Neural progenitor cell (in vitro differentiated cells): ENCODE measurements around the gene FHOD3. TPM values are rescaled to one million over a fixed set of nuclear protein-coding genes. Genes with fewer than 3 reads are reported as not detected.

ENCODE experiments used
- DNase-seq: peaks from one replicate; pipeline ENCODE4 v3.0.0-alpha.2; 2016; ENCODE audit warnings: low spot score
- H2AFZ ChIP-seq: fragments of 200-600 bp; sonication (generic); replicated peaks from 2 replicates; pipeline ENCODE4 v1.6.1; 2016; ENCODE audit warnings: antibody characterized with exemption
- H3F3A ChIP-seq: fragments of 200-600 bp; sonication (generic); 2 replicates; pipeline ENCODE4 v1.6.1; 2016; ENCODE audit warnings: antibody characterized with exemption, low read depth
- H3K27ac ChIP-seq: fragments of 200-600 bp; sonication (generic); 2 replicates; pipeline ENCODE4 v1.5.1; 2016; ENCODE audit warnings: mild to moderate bottlenecking
- H3K27me3 ChIP-seq: fragments of 200-600 bp; sonication (generic); 2 replicates; pipeline ENCODE4 v1.6.1; 2016; ENCODE audit warnings: mild to moderate bottlenecking, moderate library complexity
- H3K36me3 ChIP-seq: fragments of 200-600 bp; sonication (generic); 2 replicates; pipeline ENCODE4 v1.5.1; 2016
- H3K4me1 ChIP-seq: fragments of 200-600 bp; sonication (generic); 2 replicates; pipeline ENCODE4 v1.6.1; 2016; ENCODE audit warnings: mixed run types
- H3K4me2 ChIP-seq: fragments of 200-600 bp; sonication (generic); 2 replicates; pipeline ENCODE4 v1.6.1; 2016
- H3K4me3 ChIP-seq: fragments of 200-600 bp; sonication (generic); 2 replicates; pipeline ENCODE4 v1.5.1; 2016
- H3K79me2 ChIP-seq: fragments of 200-600 bp; sonication (generic); 2 replicates; pipeline ENCODE4 v1.6.1; 2016; ENCODE audit warnings: low read depth
- H3K9ac ChIP-seq: fragments of 200-600 bp; sonication (generic); 2 replicates; pipeline ENCODE4 v1.6.1; 2016
- H3K9me3 ChIP-seq: fragments of 200-600 bp; sonication (generic); 2 replicates; pipeline ENCODE4 v1.5.1; 2016; ENCODE audit warnings: low read depth
- H4K20me1 ChIP-seq: fragments of 200-600 bp; sonication (generic); 2 replicates; pipeline ENCODE4 v1.6.1; 2016; ENCODE audit warnings: low read depth
- H3K27ac Mint-ChIP-seq: 3 replicates; pipeline ENCODE4 v1.8.0; 2021; ENCODE audit warnings: mixed read lengths
- H3K27me3 Mint-ChIP-seq: 2 replicates; pipeline ENCODE4 v1.8.0; 2022; ENCODE audit warnings: low read depth, mild to moderate bottlenecking, inconsistent platforms, moderate library complexity, mixed read lengths; ENCODE audit not compliant: insufficient read depth
- H3K36me3 Mint-ChIP-seq: 3 replicates; pipeline ENCODE4 v1.8.0; 2021; ENCODE audit warnings: mixed read lengths
- H3K4me1 Mint-ChIP-seq: 3 replicates; pipeline ENCODE4 v1.8.0; 2021; ENCODE audit warnings: mixed read lengths
- H3K4me3 Mint-ChIP-seq: 3 replicates; pipeline ENCODE4 v1.8.0; 2021; ENCODE audit warnings: mild to moderate bottlenecking, moderate library complexity, mixed read lengths
- H3K9me3 Mint-ChIP-seq: 3 replicates; pipeline ENCODE4 v1.8.0; 2020; ENCODE audit warnings: mixed read lengths
- EZH2 ChIP-seq: fragments of 200-600 bp; sonication (generic); IDR thresholded peaks from 2 replicates; pipeline ENCODE4 v1.6.1; 2017; ENCODE audit warnings: antibody characterized with exemption, mild to moderate bottlenecking, moderate library complexity
- EZH2phosphoT487 ChIP-seq: fragments of 200-600 bp; sonication (generic); IDR thresholded peaks from 2 replicates; pipeline ENCODE4 v1.6.1; 2017; ENCODE audit warnings: antibody characterized with exemption
- total RNA-seq: library from RNA; depleted of rRNA; stranded (reverse); fragments of >200 nt; gene quantifications from 2 replicates; pipeline ENCODE4 v1.2.3, GENCODE V29; 2015; ENCODE audit warnings: low replicate concordance
- TF ChIP-seq, protein P1 (sequence below): fragments of 200-600 bp; sonication (generic); IDR thresholded peaks from 2 replicates; pipeline ENCODE4 v1.5.1; 2017; ENCODE audit warnings: antibody characterized with exemption, mild to moderate bottlenecking

FHOD3 gene
- total RNA-seq, 1 donor from 2014 or later, result 69.7 TPM

DNA sequence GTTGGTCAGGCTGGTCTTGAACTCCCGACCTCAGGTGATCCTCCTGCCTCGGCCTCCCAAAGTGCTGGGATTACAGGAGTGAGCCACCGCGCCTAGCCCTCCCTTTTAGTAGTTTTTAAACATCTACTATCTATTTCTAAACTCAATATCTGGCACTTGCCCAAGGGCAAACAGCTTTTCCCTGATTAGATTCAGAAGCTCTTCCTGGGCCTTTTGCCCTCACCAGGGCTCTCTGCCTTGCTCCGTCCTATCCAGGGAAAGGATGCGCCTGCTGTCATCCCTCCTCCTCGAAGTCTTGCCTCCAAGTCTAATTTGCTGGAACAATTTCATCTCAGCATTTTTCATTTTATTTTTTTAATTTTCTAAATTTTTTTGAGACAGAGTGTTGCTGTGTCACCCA lies 41.4 kb upstream of the FHOD3 start:
- no peak overlapping the region for H3K4me3 Mint-ChIP-seq
- Histone ChIP-seq H3K79me2 (no peaks in the 10 kb centered on the region), H3K9ac (no peak overlapping the region), H3K4me1 (peaks cover 12% of the 10 kb centered on the region), H3F3A (peaks cover 6% of the 10 kb centered on the region), H3K36me3 (no peaks in the 10 kb centered on the region), H3K4me3 (no peak overlapping the region), H4K20me1 (no peaks in the 10 kb centered on the region), H3K9me3 (no peaks in the 10 kb centered on the region), H3K27ac (no peak overlapping the region), H3K4me2 (no peak overlapping the region), H2AFZ (no peak overlapping the region), H3K27me3 (no peaks in the 10 kb centered on the region)
- H3K4me1 Mint-ChIP-seq, result peaks cover 18% of the 10 kb centered on the region
- DNase-seq, result no peak
- no peaks in the 10 kb centered on the region for H3K36me3 Mint-ChIP-seq
- H3K27me3 Mint-ChIP-seq, result peaks cover 17% of the 10 kb centered on the region
- H3K9me3 Mint-ChIP-seq, result no peaks in the 10 kb centered on the region
- H3K27ac Mint-ChIP-seq, result no peak overlapping the region
- no peak for TF ChIP-seq EZH2
- TF ChIP-seq, protein P1, sequence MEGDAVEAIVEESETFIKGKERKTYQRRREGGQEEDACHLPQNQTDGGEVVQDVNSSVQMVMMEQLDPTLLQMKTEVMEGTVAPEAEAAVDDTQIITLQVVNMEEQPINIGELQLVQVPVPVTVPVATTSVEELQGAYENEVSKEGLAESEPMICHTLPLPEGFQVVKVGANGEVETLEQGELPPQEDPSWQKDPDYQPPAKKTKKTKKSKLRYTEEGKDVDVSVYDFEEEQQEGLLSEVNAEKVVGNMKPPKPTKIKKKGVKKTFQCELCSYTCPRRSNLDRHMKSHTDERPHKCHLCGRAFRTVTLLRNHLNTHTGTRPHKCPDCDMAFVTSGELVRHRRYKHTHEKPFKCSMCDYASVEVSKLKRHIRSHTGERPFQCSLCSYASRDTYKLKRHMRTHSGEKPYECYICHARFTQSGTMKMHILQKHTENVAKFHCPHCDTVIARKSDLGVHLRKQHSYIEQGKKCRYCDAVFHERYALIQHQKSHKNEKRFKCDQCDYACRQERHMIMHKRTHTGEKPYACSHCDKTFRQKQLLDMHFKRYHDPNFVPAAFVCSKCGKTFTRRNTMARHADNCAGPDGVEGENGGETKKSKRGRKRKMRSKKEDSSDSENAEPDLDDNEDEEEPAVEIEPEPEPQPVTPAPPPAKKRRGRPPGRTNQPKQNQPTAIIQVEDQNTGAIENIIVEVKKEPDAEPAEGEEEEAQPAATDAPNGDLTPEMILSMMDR, result no peak
- no peak for TF ChIP-seq EZH2phosphoT487

DNA sequence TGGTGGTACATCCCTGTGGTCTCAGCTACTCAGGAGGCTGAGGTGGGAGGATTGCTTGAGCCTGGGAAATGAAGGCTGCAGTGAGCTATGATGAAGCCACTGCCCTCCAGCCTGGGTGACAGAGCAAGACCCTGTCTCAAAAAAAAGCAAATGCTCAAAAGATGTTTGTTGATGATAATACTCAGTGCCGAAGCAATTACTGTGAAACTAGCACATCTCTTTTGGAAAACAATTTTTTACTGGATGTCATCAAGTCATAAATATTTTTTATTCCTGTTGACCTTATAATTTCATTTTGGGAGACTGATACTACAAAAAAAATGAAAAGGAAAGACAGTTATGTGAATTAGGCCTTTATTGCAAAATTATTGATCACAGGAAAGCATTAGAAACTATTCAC lies 34.5 kb upstream of the FHOD3 start:
- H3K27ac Mint-ChIP-seq, result no peak overlapping the region
- DNase-seq, result no peak
- TF ChIP-seq, protein P1, result no peak
- TF ChIP-seq EZH2phosphoT487, result no peak
- TF ChIP-seq EZH2, result no peak
- H3K4me3 ChIP-seq, result no peak overlapping the region
- no peak overlapping the region for H3K4me3 Mint-ChIP-seq
- H3K4me1 ChIP-seq, result peaks cover 4% of the 10 kb centered on the region
- H3K27me3 Mint-ChIP-seq, result peaks cover 13% of the 10 kb centered on the region
- H2AFZ ChIP-seq, result no peak overlapping the region
- no peak overlapping the region for H3K27ac ChIP-seq
- H3K79me2 ChIP-seq, result no peaks in the 10 kb centered on the region
- no peaks in the 10 kb centered on the region for H3K36me3 Mint-ChIP-seq
- H3K9ac ChIP-seq, result no peak overlapping the region
- H3K4me2 ChIP-seq, result no peak overlapping the region
- H3K27me3 ChIP-seq, result no peaks in the 10 kb centered on the region
- no peaks in the 10 kb centered on the region for H3K36me3 ChIP-seq
- H4K20me1 ChIP-seq, result no peaks in the 10 kb centered on the region
- H3K9me3 ChIP-seq, result no peaks in the 10 kb centered on the region
- H3K9me3 Mint-ChIP-seq, result no peaks in the 10 kb centered on the region
- H3K4me1 Mint-ChIP-seq, result peaks cover 39% of the 10 kb centered on the region
- H3F3A ChIP-seq, result no peaks in the 10 kb centered on the region

DNA sequence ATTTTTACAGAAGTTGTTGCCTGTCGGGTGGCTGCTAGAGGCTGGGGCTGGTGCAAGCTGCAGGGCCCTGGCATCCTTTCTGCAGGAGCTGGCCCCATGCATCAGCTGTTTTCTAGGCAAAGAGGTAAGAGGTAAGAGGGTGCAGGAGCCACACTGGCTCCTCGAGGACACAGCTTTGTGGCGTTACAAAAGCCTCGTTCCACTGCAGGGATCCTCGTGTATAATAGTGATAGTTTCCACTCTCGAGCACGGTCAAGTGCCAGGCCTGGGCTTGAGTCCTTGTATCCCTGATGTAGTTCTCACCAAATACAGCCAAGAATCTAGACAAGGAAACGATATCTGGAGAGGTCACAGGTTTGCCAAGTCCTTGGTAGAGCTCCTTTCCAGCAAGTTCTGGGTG lies 33.2 kb upstream of the FHOD3 start:
- H3K4me2 ChIP-seq, result no peak overlapping the region
- H3K27ac ChIP-seq, result no peak overlapping the region

More for the DNA sequence above, 33.2 kb upstream of the FHOD3 start:
- Histone ChIP-seq H3K4me1 (peaks cover 4% of the 10 kb centered on the region), H3K9me3 (no peaks in the 10 kb centered on the region), H4K20me1 (no peaks in the 10 kb centered on the region), H3F3A (no peaks in the 10 kb centered on the region), H2AFZ (no peak overlapping the region), H3K9ac (no peak overlapping the region), H3K27me3 (no peaks in the 10 kb centered on the region), H3K36me3 (no peaks in the 10 kb centered on the region), H3K4me3 (no peak overlapping the region), H3K79me2 (no peaks in the 10 kb centered on the region)
- Mint-ChIP-seq H3K27me3 (peaks cover 9% of the 10 kb centered on the region), H3K9me3 (no peaks in the 10 kb centered on the region), H3K4me1 (peaks cover 40% of the 10 kb centered on the region), H3K4me3 (no peak overlapping the region), H3K27ac (peak overlapping the region; percentile 59), H3K36me3 (no peaks in the 10 kb centered on the region)
- TF ChIP-seq, protein P1, result no peak
- no peak for TF ChIP-seq EZH2phosphoT487
- TF ChIP-seq EZH2, result no peak
- no peak for DNase-seq
